Measurements from ENCODE around the gene RGS8. TPM values are rescaled to one million over a fixed set of nuclear protein-coding genes. Genes with fewer than 3 reads are reported as not detected.
A peak's percentile ranks its signal among the peaks of the same experiment; 100 is the strongest.

The RGS8 gene
- total RNA-seq, 1 donor, result not detected

- H3K4me3 ChIP-seq (ENCODE audit: low read depth, low read length), result no peak overlapping the region
- TF ChIP-seq, protein P1, sequence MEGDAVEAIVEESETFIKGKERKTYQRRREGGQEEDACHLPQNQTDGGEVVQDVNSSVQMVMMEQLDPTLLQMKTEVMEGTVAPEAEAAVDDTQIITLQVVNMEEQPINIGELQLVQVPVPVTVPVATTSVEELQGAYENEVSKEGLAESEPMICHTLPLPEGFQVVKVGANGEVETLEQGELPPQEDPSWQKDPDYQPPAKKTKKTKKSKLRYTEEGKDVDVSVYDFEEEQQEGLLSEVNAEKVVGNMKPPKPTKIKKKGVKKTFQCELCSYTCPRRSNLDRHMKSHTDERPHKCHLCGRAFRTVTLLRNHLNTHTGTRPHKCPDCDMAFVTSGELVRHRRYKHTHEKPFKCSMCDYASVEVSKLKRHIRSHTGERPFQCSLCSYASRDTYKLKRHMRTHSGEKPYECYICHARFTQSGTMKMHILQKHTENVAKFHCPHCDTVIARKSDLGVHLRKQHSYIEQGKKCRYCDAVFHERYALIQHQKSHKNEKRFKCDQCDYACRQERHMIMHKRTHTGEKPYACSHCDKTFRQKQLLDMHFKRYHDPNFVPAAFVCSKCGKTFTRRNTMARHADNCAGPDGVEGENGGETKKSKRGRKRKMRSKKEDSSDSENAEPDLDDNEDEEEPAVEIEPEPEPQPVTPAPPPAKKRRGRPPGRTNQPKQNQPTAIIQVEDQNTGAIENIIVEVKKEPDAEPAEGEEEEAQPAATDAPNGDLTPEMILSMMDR (IDR thresholded peaks at IDR 0.05; ENCODE audit: insufficient read depth, low read length), result no peak
- DNase-seq (ENCODE audit: low read depth), result no peak
Observed at GRCh38 chr1:182714546-182714945, 30.2 kb upstream of the RGS8 start.

GRCh38 chr1:182713939-182714338 is 29.6 kb upstream of the RGS8 start:
- no peak overlapping the region for H3K4me3 ChIP-seq (ENCODE audit: low read depth, low read length)
- DNase-seq (ENCODE audit: low read depth), result no peak
- TF ChIP-seq, protein P1 (IDR thresholded peaks at IDR 0.05; ENCODE audit: insufficient read depth, low read length), result no peak

GRCh38 chr1:182713492-182713891 is 29.1 kb upstream of the RGS8 start:
- no peak overlapping the region for H3K4me3 ChIP-seq (ENCODE audit: low read depth, low read length)
- TF ChIP-seq, protein P1 (IDR thresholded peaks at IDR 0.05; ENCODE audit: insufficient read depth, low read length), result no peak
- no peak for DNase-seq (ENCODE audit: low read depth)

GRCh38 chr1:182709855-182710254 is 25.5 kb upstream of the RGS8 start:
- TF ChIP-seq, protein P1 (IDR thresholded peaks at IDR 0.05; ENCODE audit: insufficient read depth, low read length), result no peak
- H3K4me3 ChIP-seq (ENCODE audit: low read depth, low read length), result no peak overlapping the region
- DNase-seq (ENCODE audit: low read depth), result no peak

DNA sequence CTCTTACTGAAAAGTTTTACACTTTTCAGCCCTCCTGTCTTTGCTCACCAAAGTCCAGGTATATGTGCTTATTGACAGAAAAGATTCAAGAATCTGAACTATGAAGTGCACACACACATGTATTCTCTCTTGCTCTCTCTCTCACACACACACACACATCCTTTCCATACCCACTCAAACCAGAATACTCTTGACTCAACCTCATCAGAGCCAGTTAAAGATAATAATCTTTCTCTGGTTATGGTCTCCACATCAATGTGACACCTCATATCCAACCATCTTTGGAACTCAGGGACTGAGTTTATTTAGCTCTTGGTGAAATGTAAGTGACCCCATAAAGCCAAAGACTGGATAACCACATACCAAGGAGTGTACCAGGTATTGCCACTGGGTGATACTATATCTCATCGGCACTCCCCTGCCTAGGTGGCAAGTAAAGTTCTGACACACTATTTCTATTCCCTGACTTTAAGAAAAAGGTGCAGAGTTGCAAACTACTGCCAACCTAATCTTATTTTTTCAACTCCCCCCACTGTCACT is 24.9 kb upstream of the RGS8 start:
- no peak for DNase-seq (ENCODE audit: low read depth)
- TF ChIP-seq, protein P1 (IDR thresholded peaks at IDR 0.05; ENCODE audit: insufficient read depth, low read length), result no peak
- no peak overlapping the region for H3K4me3 ChIP-seq (ENCODE audit: low read depth, low read length)

- DNase-seq (ENCODE audit: low read depth), result peak; percentile 39
- TF ChIP-seq, protein P1 (IDR thresholded peaks at IDR 0.05; ENCODE audit: insufficient read depth, low read length), result no peak
Observed at GRCh38 chr1:182707122-182707521, 22.7 kb upstream of the RGS8 start.

DNA sequence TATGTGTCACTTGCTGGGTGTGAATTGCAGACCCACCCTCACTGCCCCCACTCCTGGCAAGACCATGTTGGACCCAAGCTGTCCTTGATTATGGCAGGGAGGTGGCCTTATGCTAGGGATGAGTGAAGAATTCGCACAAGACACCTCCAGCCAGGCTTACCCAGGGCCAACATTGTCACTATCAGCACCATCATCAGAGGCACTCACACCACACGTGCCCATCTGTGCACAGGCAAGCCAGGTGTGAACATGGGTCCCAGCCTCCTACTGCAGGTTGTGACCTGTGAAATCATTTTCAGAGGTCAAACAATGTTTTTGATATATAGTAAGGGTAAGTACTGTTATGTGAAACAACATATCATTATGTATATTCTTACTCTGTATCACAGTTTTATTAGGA is 20.3 kb upstream of the RGS8 start:
- H3K4me3 ChIP-seq (ENCODE audit: low read depth, low read length), result no peak overlapping the region
- TF ChIP-seq, protein P1 (IDR thresholded peaks at IDR 0.05; ENCODE audit: insufficient read depth, low read length), result no peak
- DNase-seq (ENCODE audit: low read depth), result no peak

More at GRCh38 chr1:182707122-182707521, 22.7 kb upstream of the RGS8 start:
- H3K4me3 ChIP-seq (ENCODE audit: low read depth, low read length), result no peak overlapping the region
